Brain pericyte (primary cell): ENCODE data around the gene ACOT11.
"Not testable (repeated sequence)": the region's sequence is repeated elsewhere in the genome, so short reads cannot be mapped to it uniquely, and the experiment has no call there.

Experiments
- DNase-seq: peaks from one replicate; pipeline ENCODE4 v3.0.0-alpha.2; 2012; ENCODE audit warnings: low read depth, low spot score

The ACOT11 gene

GRCh38 chr1:54547601-54548388 lies at the start of gene ACOT11:
Gene ACOT11 (plus strand): TSS chr1:54548228. CDS start chr1:54548310, 82 bp downstream.
- no peak for DNase-seq

GRCh38 chr1:54498383-54499096 lies 49.5 kb upstream of the ACOT11 start:
- DNase-seq: no peak

- DNase-seq: no peak
These were observed 49.0 kb upstream of the ACOT11 start for GRCh38 chr1:54499097-54499359.

GRCh38 chr1:54499360-54500106 lies 48.5 kb upstream of the ACOT11 start:
- DNase-seq: no peak

GRCh38 chr1:54500107-54500431 lies 48.0 kb upstream of the ACOT11 start:
- no peak for DNase-seq

- no peak for DNase-seq
These were observed 46.2 kb upstream of the ACOT11 start for GRCh38 chr1:54501849-54502248.

- no peak for DNase-seq
These were observed 45.7 kb upstream of the ACOT11 start for GRCh38 chr1:54502342-54502741.

GRCh38 chr1:54506594-54506993 lies 41.4 kb upstream of the ACOT11 start:
- DNase-seq: no peak

GRCh38 chr1:54507033-54507870 lies 40.8 kb upstream of the ACOT11 start:
- no peak for DNase-seq

- DNase-seq: no peak
These were observed 37.2 kb upstream of the ACOT11 start for GRCh38 chr1:54510715-54511270.

- DNase-seq: not testable (repeated sequence)
These were observed 34.0 kb upstream of the ACOT11 start for GRCh38 chr1:54513921-54514580.

GRCh38 chr1:54516249-54516920 lies 31.6 kb upstream of the ACOT11 start:
- DNase-seq: no peak

- no peak for DNase-seq
These were observed 30.5 kb upstream of the ACOT11 start for GRCh38 chr1:54517496-54517895.

- DNase-seq: no peak
These were observed 29.5 kb upstream of the ACOT11 start for GRCh38 chr1:54518489-54518888.

GRCh38 chr1:54519709-54520108 lies 28.3 kb upstream of the ACOT11 start:
- no peak for DNase-seq

GRCh38 chr1:54520631-54521321 lies 27.3 kb upstream of the ACOT11 start:
- no peak for DNase-seq

- DNase-seq: not testable (repeated sequence)
These were observed 21.5 kb upstream of the ACOT11 start for GRCh38 chr1:54526565-54526964.

- no peak for DNase-seq
These were observed 19.4 kb upstream of the ACOT11 start for GRCh38 chr1:54528613-54529012.

GRCh38 chr1:54532033-54532432 lies 16.0 kb upstream of the ACOT11 start:
- no peak for DNase-seq

- not testable (repeated sequence) for DNase-seq
These were observed 11.4 kb upstream of the ACOT11 start for GRCh38 chr1:54536656-54537055.
